GM18951 (cell line): ENCODE results near the gene CPXM1.

ENCODE experiments used
- POLR2A ChIP-seq: IDR thresholded peaks from 4 replicates; pipeline ENCODE4 v1.6.1; 2011; ENCODE audit warnings: mild to moderate bottlenecking; ENCODE audit not compliant: insufficient read length, insufficient read depth; ENCODE audit errors: extremely low read depth
- in situ Hi-C: fragments of 300-500 bp; cut with MboI; formaldehyde crosslinking; loops from one replicate; pipeline ENCODE4 v1.12.0; 2022; ENCODE audit warnings: low sequenced_read_pairs, mixed read lengths, inconsistent platforms; ENCODE audit not compliant: unreplicated experiment

The CPXM1 gene

DNA sequence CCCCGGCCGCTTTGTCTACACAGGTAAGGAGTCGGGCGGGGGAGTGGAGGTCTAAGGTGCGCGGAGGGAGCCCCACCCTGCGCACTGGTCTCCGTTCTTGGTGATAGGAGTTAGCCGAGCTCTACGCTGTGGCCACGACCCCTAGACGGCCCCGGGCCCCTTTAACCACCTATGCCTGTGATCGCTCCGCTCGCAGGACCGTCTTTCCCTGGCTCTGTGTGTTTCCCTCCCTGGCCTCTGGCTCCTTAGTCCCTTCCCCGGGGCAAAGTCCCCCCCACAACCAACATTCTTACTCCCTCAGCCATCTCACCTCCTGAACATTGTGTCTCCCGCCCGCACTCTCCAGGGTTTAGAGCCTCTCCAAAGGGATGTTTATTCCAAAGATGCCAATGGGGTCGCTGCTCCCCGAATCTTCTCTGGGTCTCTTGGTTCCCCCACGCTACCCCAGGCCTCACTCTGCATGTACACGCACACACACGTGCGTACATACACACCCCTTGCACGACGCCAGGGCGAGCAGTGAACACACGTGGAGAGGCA, 50.4 kb downstream of the CPXM1 start:
- no peak for TF ChIP-seq POLR2A
- in situ Hi-C loops, result no loop called here

DNA sequence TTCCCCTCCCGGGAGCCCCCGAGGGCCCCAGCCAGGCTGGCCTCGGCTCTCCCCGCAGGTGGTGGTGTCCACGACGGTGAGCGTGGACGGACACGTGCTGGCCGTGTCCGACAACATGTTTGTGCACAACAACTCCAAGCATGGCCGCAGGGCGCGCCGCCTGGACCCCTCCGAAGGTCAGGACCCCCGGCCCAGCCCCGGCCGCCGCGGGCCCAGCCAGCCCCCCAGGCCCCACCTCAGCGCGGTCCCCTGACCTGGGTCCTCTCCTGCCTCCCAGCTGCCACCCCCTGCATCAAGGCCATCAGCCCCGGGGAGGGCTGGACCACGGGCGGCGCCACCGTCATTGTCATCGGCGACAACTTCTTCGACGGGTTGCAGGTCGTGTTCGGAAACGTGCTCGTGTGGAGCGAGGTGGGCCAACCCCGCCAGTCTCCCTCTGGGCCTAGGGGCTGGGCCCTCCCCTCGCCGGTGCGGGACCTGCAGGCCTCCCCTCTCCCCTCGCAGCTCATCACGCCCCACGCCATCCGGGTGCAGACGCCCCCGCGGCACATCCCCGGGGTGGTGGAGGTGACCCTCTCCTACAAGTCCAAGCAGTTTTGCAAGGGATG, 51.0 kb downstream of the CPXM1 start:
- no peak for TF ChIP-seq POLR2A
- in situ Hi-C loops, result no loop called here

DNA sequence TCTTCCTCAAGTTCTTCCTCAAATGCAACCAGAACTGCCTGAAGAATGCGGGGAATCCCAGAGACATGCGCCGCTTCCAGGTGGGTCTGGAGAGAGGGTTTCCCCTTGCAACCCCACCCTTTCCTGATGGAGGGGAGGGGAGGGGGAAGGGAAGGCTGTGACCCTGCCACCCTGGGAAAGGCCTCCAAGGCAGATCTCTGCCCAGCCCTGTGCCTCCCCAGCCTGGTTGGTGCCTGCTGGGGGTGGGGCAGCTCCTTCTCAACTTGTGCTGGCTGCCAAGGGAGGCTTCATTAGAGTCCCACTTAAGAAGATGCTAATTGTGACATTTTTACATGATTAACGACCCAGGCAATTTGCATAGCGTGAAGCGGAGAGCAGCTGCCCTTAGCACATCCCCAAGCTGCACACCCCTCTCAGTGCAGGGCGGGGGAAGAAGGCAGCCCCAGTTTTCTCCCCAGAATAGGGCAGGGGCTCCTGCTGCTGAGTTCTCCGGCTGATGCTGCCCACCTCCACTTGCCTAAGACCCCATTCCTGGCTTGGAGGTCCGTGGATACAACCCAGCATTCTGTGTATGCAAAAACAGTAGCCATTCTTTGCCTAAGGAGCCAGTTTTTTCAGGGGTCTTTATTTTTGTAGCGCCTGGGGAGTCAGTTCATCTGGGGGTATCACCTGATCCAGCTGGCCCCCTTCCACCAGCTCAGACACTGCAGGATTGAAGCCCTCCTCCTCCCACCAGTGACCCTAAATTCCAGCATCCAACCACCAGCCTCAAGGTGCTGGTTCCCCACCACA, 51.7 kb downstream of the CPXM1 start:
- in situ Hi-C loops, result no loop called here
- no peak for TF ChIP-seq POLR2A

DNA sequence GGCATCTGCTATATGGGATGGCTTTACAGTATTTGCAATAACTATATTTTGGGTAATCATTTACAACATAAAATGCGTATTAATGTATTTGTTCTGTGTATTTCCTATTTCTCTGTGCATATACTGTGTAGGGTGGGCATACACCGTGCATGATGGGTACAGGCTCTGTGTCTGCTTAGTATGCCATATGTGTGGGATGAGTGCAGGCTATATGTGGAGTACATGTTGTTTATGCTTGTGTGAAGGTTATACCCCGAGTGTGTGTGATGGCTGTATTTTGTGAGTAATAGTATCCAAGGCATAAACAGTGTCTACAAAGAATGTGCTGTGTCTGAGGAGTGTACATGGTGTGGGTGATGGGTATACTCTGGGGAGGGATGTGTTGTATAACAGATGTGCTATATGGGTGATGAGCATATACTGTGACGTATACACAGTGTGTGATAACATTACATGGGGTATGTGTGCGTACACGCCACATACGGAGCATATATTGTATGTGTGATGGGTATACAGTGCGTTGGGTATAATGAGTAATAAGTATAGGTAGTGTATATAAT, 52.7 kb downstream of the CPXM1 start:
- no peak for TF ChIP-seq POLR2A

DNA sequence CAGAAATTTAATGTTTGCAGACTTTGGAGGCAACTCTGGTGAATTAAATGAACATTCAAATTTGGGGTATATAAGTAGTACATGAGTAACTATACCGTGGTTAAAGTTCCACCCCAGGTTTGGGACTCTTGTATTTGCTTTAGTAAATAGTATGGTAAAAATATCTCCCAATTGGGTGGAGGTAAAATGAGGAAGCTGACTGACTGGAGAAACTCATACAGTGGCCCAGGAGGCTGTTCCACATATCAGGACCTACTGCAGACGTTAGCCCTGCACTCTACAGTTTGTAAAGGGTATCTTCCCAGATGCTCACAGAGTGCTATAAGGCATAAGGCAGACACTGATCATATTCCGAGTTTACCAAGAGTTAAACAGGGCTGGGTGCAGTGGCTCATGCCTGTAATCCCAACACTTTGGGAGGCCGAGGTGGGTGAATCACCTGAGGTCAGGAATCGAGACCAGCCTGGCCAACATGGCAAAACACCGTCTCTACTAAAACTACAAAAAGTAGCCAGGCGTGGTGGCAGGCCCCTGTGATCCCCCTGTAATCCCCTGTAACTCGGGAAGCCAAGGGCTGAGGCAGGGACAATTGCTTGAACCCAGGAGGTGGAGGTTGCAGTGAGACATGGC, 53.7 kb downstream of the CPXM1 start:
- TF ChIP-seq POLR2A, result no peak
- in situ Hi-C loops, result no loop called here

More for the DNA sequence above, 52.7 kb downstream of the CPXM1 start:
- in situ Hi-C loops, result no loop called here

DNA sequence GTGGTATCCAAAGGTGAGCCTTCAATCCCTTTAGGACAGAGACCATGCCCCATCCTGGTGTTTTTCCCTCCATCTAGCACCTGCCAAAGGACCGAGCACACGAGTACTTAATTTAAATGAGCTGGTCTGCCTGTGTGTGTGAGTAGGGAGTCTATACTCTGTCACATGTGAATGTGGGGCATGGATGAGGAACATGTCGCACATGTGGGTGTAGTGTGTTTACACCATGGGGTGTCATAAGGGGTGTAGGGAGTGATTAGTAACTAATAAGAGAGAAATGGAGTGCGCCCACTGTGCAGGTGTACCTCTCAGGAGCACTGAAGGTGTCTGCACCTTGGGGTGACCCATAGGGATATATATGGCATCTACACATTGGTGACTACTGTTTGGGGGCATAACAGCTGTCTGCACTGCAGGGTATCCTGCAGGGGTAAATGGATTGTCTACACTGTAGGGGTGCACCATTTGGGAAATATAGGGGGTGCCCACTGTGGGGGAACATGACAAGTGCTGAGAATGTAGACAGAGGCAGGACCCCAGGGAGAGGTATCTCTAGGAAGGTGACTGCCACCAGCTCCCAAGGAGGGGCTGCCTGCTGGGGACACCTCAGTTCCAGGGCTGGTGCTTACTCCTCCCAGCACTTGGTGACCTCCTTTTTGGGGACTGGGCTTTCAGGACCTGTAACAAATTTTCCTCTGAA, 54.3 kb downstream of the CPXM1 start:
- in situ Hi-C loops, result no loop called here
- TF ChIP-seq POLR2A, result no peak

DNA sequence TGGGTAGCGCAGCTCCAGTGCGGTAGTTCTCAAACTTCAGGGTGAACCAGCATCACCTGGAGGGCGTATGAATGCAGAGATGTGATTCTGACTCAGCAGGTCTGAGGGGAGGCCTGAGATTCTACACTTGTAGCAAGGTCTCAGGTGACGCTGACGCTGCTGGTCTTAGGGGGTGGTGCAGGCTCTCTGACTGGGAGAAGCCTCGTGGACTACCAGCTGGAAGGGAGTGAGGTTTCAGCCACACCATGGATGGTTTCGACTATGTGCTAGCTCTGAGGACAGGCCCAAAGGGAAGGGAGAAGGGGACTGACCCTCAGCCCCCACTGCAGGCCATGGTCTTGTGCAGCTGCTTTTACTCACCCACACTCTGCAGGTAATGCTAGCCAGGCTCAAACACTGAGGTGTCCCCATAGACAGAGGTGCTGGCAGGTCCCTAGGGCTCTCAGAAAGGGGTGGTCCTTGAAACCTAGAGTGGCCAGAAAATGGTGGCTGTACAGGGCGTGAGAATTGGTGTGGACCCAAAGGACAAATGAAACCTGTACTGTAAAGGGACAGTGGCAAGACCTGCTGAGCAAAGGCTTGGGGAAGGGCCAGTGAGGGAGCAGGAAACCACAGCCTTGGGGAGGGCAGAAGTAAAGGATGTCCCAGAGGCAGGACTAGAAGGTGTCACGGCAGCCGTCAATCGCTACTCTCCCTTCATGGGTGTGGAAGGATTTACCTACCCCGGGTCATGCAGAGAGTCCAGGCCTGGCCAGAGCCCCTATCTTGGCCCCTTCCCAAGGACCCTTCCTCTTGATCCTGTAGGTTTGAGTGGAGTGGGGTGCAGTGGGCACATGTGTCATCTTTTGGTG, 55.1 kb downstream of the CPXM1 start:
- in situ Hi-C loops, result no loop called here

More for the DNA sequence above, 55.1 kb downstream of the CPXM1 start:
- no peak for TF ChIP-seq POLR2A
